ENCODE measurements around the gene NDUFS8. TPM values are rescaled to one million over a fixed set of nuclear protein-coding genes. Genes with fewer than 3 reads are reported as not detected.

The NDUFS8 gene
- total RNA-seq, 1 donor: 85.9 TPM

GRCh38 chr11:67996051-67996450 lies 34.4 kb upstream of the NDUFS8 start:
- no peak overlapping the region for H3K4me3 ChIP-seq (ENCODE audit: low read depth, low read length)
- no peak for TF ChIP-seq CTCF (IDR thresholded peaks at IDR 0.05; ENCODE audit: insufficient read depth, low read depth, low read length)
- DNase-seq (ENCODE audit: low read depth): no peak

- TF ChIP-seq CTCF (IDR thresholded peaks at IDR 0.05; ENCODE audit: insufficient read depth, low read depth, low read length): no peak
- peak; percentile 36 for DNase-seq (ENCODE audit: low read depth)
- peak overlapping the region; percentile 7 for H3K4me3 ChIP-seq (ENCODE audit: low read depth, low read length)
These were observed 33.6 kb upstream of the NDUFS8 start for GRCh38 chr11:67996622-67997474.

- no peak overlapping the region for H3K4me3 ChIP-seq (ENCODE audit: low read depth, low read length)
- no peak for DNase-seq (ENCODE audit: low read depth)
- TF ChIP-seq CTCF (IDR thresholded peaks at IDR 0.05; ENCODE audit: insufficient read depth, low read depth, low read length): no peak
These were observed 33.0 kb upstream of the NDUFS8 start for GRCh38 chr11:67997475-67997921.

- no peak for DNase-seq (ENCODE audit: low read depth)
- no peak overlapping the region for H3K4me3 ChIP-seq (ENCODE audit: low read depth, low read length)
- no peak for TF ChIP-seq CTCF (IDR thresholded peaks at IDR 0.05; ENCODE audit: insufficient read depth, low read depth, low read length)
These were observed 32.1 kb upstream of the NDUFS8 start for GRCh38 chr11:67998150-67999045.

- TF ChIP-seq CTCF (IDR thresholded peaks at IDR 0.05; ENCODE audit: insufficient read depth, low read depth, low read length): no peak
- DNase-seq (ENCODE audit: low read depth): no peak
- H3K4me3 ChIP-seq (ENCODE audit: low read depth, low read length): no peak overlapping the region
These were observed 31.3 kb upstream of the NDUFS8 start for GRCh38 chr11:67999201-67999629.

GRCh38 chr11:67999704-68000103 lies 30.8 kb upstream of the NDUFS8 start:
- no peak for TF ChIP-seq CTCF (IDR thresholded peaks at IDR 0.05; ENCODE audit: insufficient read depth, low read depth, low read length)
- no peak overlapping the region for H3K4me3 ChIP-seq (ENCODE audit: low read depth, low read length)
- DNase-seq (ENCODE audit: low read depth): no peak
